ENCODE results near the gene CCNL1. TPM values are rescaled to one million over a fixed set of nuclear protein-coding genes. Genes with fewer than 3 reads are reported as not detected.

The CCNL1 gene
- total RNA-seq, 1 donor: 138 TPM

DNA sequence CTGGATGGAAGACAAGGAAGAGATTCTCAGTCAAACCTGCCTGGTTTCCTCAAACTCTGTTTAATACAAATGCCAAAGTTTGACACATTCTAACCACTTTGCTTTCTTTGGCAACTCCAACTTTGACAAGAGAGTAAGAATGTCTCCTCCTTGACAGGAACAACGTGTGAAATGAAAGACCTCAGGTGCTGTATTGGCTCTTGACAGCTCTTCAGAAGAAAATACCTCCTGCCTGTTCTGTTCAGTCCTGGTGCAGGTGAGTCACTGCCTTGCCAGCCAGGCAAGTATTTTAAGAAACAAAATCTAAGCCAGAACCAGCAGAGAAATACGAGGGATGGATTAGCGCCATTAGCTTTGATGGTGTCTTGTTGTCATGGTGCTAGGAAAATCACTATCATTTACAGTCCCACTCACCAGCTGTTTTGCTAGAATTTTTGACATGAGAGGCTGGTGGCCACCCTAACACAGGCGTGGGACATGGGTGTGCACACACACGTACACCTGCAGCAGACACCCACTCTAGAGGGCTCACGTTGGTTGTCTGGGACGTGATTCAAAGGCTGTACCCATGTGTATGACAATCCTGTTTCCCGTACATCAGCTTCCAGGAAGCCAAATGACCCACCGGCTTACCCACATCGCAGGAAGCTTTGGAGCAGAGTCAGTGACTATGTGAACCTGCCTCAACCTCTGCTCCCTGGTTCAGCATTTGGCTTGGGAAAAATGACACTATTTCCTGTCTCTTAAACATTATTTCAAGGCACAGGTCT, 60.4 kb downstream of the CCNL1 start:
- H3K4me3 ChIP-seq (ENCODE audit: low read depth, low read length): no peak overlapping the region
- peak; percentile 39 for DNase-seq (ENCODE audit: low read depth)
- TF ChIP-seq CTCF (IDR thresholded peaks at IDR 0.05; ENCODE audit: insufficient read depth, low read length): no peak

DNA sequence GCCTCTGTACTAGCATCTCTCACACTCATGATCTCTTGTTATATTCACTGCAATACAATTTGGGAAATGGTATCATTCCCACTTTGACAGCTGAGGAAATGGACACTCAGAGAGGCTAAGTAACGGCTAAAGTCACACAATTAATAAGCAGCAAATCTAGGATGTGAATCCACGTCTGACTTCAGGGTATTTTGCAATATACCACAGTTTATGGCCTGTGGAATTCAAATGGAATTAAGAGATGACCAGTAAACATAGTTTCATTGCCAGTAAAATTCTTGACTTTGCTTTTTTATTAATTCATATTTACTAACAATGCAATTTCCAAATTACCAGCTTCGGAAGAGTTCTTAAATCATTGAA, 61.1 kb downstream of the CCNL1 start:
- peak; percentile 65 for DNase-seq (ENCODE audit: low read depth)
- H3K4me3 ChIP-seq (ENCODE audit: low read depth, low read length): no peak overlapping the region
- no peak for TF ChIP-seq CTCF (IDR thresholded peaks at IDR 0.05; ENCODE audit: insufficient read depth, low read length)

DNA sequence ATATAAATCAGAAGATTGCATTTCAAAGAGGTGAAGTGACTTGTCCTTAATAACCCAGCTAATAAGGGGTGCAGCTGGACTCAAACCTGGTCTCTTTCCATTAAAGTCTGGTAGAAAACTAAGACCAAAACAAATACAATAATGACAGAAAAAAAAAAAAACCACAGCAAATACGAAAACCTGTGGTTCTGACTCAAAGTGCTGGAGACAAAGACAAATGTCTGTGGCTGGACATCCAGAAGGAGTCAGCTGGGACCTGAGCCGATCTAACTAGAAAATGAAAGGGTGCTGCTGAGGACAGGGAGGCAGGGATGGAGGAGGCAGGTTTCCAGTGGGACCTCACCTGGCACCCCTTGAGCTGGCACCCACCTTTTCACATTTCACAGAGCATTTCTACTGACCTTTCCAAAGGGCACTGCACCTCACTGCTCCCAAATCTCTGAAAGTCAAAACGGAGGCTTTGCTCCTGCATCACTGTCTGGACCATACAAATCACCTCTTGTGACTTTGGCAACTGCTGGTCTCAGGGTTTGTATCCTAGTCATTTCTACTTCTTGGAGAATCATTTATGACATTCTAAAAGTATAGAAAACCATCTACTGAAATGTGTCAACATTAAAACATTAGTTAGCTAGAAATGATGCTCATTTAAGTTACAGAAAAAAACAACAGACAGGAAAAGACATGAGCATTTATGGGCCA, 61.7 kb downstream of the CCNL1 start:
- no peak for DNase-seq (ENCODE audit: low read depth)
- no peak for TF ChIP-seq CTCF (IDR thresholded peaks at IDR 0.05; ENCODE audit: insufficient read depth, low read length)
- no peak overlapping the region for H3K4me3 ChIP-seq (ENCODE audit: low read depth, low read length)

Small RNA genes lying within 50 kb of the gene (small RNA-seq; reads per million reads assigned to genes)
- not detected for gene RF00019
- not detected for gene RNA5SP146
